HepG2 (cell line): ENCODE data around the gene EMC1.

Experiments used
- ATF1 ChIP-seq: IDR thresholded peaks from 2 replicates; pipeline ENCODE4 v1.6.1; 2016; ENCODE audit warnings: mild to moderate bottlenecking, control low read depth
- ATF7-NPFF ChIP-seq: sonication (generic); formaldehyde crosslinking; IDR thresholded peaks from 2 replicates; pipeline ENCODE4 v1.8.1; 2023; ENCODE audit warnings: mild to moderate bottlenecking, low read depth, missing genetic modification reagents, moderate library complexity
- CENPX ChIP-seq: sonication (generic); formaldehyde crosslinking; IDR thresholded peaks from 2 replicates; pipeline ENCODE4 v1.9.0; 2021; ENCODE audit warnings: mild to moderate bottlenecking, missing genetic modification reagents, moderate library complexity
- NONO ChIP-seq, 2 experiments: fragments of 450-650 bp in 1 of 2; sonication (generic) in 1 of 2; formaldehyde crosslinking in 1 of 2; IDR thresholded peaks in 1 of 2; conservative IDR thresholded peaks in 1 of 2; 2 replicates each; pipeline versions ENCODE4 v1.6.1 to v1.8.0; 2017 to 2022; ENCODE audit warnings: mild to moderate bottlenecking in 1 of 2, missing genetic modification reagents in 1 of 2, moderate library complexity in 1 of 2
- POLR2A ChIP-seq, 2 experiments: IDR thresholded peaks; 2 replicates each; pipeline ENCODE4 v1.6.1; 2011; ENCODE audit warnings: low read depth in 2 of 2, low read length in 2 of 2, mild to moderate bottlenecking in 1 of 2, moderate library complexity in 1 of 2; ENCODE audit not compliant: insufficient read depth in 1 of 2
- POLR2AphosphoS2 ChIP-seq: IDR thresholded peaks from 2 replicates; pipeline ENCODE4 v1.6.1; 2011; ENCODE audit warnings: low read depth, low read length, improper control_type of control experiment
- ZBTB44 ChIP-seq: sonication (generic); formaldehyde crosslinking; IDR thresholded peaks from 2 replicates; pipeline ENCODE4 v1.4.0; 2020; ENCODE audit warnings: missing genetic modification reagents
- ZFP36 ChIP-seq: fragments of 150-350 bp; IDR thresholded peaks from 2 replicates; pipeline ENCODE4 v1.6.1; 2018; ENCODE audit warnings: borderline replicate concordance, low read length, low read depth; ENCODE audit not compliant: partially characterized antibody
- ZSCAN20 ChIP-seq: sonication (generic); formaldehyde crosslinking; IDR thresholded peaks from 2 replicates; pipeline ENCODE4 v1.4.0; 2020; ENCODE audit warnings: missing genetic modification reagents, mild to moderate bottlenecking, borderline replicate concordance
- TF ChIP-seq, protein P1 (sequence below): sonication (generic); formaldehyde crosslinking; IDR thresholded peaks from 2 replicates; pipeline ENCODE4 v1.4.0; 2020; ENCODE audit warnings: mild to moderate bottlenecking, missing genetic modification reagents
- TF ChIP-seq, protein P2 (sequence below), 2 experiments: sonication (generic) in 1 of 2; formaldehyde crosslinking in 1 of 2; IDR thresholded peaks; 2 replicates each; pipeline versions ENCODE4 v1.5.1 to v1.6.1; 2011 to 2020; ENCODE audit warnings: borderline replicate concordance in 1 of 2, low read depth in 1 of 2, low read length in 1 of 2, mild to moderate bottlenecking in 1 of 2, missing genetic modification reagents in 1 of 2, moderate library complexity in 1 of 2
- TF ChIP-seq, protein P3 (sequence below): sonication (generic); formaldehyde crosslinking; IDR thresholded peaks from 2 replicates; pipeline ENCODE4 v1.5.0; 2020; ENCODE audit warnings: mild to moderate bottlenecking, missing genetic modification reagents, moderate library complexity
- TF ChIP-seq, protein P4 (sequence below): IDR thresholded peaks from 2 replicates; pipeline ENCODE4 v1.6.1; 2012; ENCODE audit warnings: inconsistent platforms

GRCh38 chr1:19300211-19300610 is 48.9 kb upstream of the EMC1 start:
- TF ChIP-seq, protein P1, sequence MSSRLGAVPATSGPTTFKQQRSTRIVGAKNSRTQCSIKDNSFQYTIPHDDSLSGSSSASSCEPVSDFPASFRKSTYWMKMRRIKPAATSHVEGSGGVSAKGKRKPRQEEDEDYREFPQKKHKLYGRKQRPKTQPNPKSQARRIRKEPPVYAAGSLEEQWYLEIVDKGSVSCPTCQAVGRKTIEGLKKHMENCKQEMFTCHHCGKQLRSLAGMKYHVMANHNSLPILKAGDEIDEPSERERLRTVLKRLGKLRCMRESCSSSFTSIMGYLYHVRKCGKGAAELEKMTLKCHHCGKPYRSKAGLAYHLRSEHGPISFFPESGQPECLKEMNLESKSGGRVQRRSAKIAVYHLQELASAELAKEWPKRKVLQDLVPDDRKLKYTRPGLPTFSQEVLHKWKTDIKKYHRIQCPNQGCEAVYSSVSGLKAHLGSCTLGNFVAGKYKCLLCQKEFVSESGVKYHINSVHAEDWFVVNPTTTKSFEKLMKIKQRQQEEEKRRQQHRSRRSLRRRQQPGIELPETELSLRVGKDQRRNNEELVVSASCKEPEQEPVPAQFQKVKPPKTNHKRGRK, result no peak
- TF ChIP-seq NONO (IDR thresholded peaks at IDR 0.05), result no peak
- no peak for TF ChIP-seq NONO (CRISPR knock-in tag; conservative IDR thresholded peaks at IDR 0.05)
- TF ChIP-seq ATF1 (CRISPR knock-in tag), result no peak
- TF ChIP-seq, protein P2, sequence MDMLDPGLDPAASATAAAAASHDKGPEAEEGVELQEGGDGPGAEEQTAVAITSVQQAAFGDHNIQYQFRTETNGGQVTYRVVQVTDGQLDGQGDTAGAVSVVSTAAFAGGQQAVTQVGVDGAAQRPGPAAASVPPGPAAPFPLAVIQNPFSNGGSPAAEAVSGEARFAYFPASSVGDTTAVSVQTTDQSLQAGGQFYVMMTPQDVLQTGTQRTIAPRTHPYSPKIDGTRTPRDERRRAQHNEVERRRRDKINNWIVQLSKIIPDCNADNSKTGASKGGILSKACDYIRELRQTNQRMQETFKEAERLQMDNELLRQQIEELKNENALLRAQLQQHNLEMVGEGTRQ (IDR thresholded peaks at IDR 0.05; ENCODE audit: low read depth, low read length), result no peak
- TF ChIP-seq, protein P2 (CRISPR knock-in tag; IDR thresholded peaks at IDR 0.05; ENCODE audit: borderline replicate concordance), result no peak
- TF ChIP-seq POLR2AphosphoS2, result no peak
- TF ChIP-seq, protein P3, sequence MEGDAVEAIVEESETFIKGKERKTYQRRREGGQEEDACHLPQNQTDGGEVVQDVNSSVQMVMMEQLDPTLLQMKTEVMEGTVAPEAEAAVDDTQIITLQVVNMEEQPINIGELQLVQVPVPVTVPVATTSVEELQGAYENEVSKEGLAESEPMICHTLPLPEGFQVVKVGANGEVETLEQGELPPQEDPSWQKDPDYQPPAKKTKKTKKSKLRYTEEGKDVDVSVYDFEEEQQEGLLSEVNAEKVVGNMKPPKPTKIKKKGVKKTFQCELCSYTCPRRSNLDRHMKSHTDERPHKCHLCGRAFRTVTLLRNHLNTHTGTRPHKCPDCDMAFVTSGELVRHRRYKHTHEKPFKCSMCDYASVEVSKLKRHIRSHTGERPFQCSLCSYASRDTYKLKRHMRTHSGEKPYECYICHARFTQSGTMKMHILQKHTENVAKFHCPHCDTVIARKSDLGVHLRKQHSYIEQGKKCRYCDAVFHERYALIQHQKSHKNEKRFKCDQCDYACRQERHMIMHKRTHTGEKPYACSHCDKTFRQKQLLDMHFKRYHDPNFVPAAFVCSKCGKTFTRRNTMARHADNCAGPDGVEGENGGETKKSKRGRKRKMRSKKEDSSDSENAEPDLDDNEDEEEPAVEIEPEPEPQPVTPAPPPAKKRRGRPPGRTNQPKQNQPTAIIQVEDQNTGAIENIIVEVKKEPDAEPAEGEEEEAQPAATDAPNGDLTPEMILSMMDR (CRISPR knock-in tag), result no peak
- TF ChIP-seq ZFP36, result no peak
- TF ChIP-seq CENPX (CRISPR knock-in tag), result no peak
- no peak for TF ChIP-seq ZSCAN20 (CRISPR knock-in tag)
- TF ChIP-seq ZBTB44 (CRISPR knock-in tag), result no peak
- TF ChIP-seq, protein P4, sequence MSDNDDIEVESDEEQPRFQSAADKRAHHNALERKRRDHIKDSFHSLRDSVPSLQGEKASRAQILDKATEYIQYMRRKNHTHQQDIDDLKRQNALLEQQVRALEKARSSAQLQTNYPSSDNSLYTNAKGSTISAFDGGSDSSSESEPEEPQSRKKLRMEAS, result no peak
- TF ChIP-seq POLR2A (IDR thresholded peaks at IDR 0.05; ENCODE audit: insufficient read depth in 1 of 2, low read depth in 2 of 2, low read length in 2 of 2), result no peak
- TF ChIP-seq ATF7-NPFF (CRISPR knock-in tag), result no peak
